HK-2 (cell line): ENCODE data around the gene RBBP8NL.

Source experiments
- DNase-seq: peaks from one replicate; pipeline ENCODE4 v3.0.0-alpha.2; 2018; ENCODE audit not compliant: unreplicated experiment

Gene RBBP8NL

DNA sequence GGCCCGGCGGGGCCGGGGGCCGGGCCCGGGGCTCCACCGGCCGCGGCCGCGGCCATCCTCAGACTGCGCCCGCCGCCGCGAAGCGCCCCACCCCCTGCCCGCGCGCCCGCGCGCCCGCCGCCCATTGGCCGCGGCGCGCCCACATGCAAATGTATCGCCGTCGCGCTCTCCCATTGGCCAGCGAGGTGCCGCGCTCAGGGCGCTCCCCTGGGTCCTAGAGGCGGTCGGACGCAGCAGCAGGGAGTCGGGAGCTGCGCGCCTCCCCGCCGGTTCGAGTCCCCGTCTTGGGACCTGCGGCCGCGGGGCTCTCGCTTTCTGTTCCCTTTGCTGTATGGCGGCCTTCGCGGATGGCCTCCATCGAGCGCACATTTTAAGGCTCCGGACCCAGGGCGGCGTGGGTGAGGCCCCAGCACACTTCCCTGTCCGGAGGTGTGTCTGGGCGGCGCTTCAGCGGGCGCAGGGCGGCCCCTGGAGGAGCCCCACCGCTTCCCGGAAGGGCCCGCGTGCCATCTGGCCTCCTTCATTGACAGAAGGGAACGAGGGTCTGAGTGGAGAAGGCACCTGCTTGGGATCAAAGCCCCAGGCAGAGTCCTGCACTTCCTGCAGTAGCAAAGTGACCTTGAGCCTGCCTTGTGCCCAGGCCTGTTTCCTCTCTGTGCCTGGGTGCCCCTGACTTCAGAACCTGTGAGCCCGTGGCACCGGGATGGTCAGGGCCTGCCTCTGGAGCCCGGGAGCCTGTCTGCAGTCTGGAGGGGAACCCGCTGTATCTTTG is 19.9 kb downstream of the RBBP8NL start, which contains the start of gene CABLES2:
Gene CABLES2, minus strand, starts transcription at position 65 of the 772 bp plus-strand sequence. Its CDS starts 9 bp downstream, at position 56.
- DNase-seq, result peak; percentile 97

DNA sequence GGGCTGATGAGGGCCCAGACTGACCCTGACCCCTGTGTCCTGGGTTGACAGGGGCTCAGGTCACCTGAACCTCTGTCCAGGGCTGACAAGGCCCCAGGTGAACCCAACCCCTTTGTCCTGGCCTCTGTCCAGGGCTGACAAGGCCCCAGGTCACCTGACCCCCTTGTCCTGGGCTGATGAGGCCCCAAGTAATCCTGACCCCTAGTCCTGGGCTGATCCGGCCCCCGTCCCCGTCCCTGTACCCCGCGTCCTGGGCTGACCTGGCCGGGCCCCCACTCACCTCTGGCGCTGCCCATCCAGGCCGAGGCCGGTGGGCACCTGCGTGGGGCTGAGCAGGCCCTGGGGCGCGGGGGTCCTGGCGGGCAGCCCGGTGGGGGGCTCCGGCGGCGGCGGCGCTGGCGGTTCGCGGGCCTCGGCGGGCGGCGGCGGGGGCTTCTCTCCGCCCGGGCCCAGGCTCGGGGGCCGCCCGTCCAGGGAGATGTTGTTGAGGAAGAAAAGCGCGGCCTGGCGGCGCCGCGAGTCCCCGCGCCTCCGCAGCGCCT is 20.6 kb downstream of the RBBP8NL start:
- DNase-seq, result no peak

GRCh38 chr20:62405981-62406513 is 21.3 kb downstream of the RBBP8NL start:
- no peak for DNase-seq

- DNase-seq, result no peak
Measured at GRCh38 chr20:62405108-62405980, 22.0 kb downstream of the RBBP8NL start.

- DNase-seq, result no peak
Measured at GRCh38 chr20:62404761-62405107, 22.6 kb downstream of the RBBP8NL start.

DNA sequence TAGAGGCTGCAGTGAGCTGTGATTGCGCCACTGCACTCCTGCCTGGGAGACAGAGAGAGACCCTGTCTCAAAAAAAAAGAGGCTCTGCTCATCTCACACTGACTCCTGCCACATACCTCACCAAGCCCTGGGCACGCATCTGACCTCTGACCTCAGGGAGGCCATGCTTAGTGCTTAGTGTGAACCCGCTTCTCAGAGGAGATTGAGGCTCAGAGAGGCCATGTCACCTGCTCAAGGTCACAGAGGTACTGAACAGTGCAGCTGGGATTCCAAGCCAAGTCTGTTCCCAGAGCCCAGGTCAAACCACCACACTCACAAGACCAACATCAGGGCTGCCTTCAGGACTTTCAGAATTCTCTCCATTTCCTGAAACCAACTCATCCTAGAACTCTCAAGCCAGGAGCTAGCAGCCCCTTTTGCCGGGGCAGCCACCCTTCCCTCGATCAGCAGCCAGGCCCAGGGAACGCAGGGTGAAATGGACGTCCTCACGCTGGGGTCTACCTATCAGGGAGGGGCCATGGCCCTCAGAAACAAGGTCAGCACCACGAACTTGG is 23.1 kb downstream of the RBBP8NL start:
- no peak for DNase-seq

DNA sequence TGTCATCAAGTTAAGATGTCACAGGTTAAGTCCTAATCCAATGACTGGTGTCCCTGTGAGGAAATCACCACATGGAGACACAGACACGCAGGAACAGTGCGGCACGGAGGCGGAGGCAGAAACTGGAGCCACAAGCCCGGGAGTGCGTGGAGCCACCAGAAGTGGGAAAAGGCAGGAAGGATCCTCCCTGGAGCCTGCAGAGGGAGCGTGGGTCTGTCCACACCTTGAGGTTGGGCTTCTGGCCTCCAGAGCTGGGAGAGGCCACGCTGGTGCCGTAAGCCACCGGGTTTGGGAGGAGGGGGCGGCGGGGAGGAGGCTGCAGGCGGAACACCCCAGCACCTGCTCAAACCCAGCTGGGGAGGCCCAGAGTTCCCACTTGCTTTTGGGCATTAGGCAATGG is 24.0 kb downstream of the RBBP8NL start:
- no peak for DNase-seq

- DNase-seq, result no peak
Measured at GRCh38 chr20:62402456-62403150, 24.7 kb downstream of the RBBP8NL start.

- no peak for DNase-seq
Measured at GRCh38 chr20:62401331-62401779, 26.0 kb downstream of the RBBP8NL start.

- DNase-seq, result no peak
Measured at GRCh38 chr20:62400541-62400940, 26.8 kb downstream of the RBBP8NL start.

GRCh38 chr20:62400021-62400420 is 27.3 kb downstream of the RBBP8NL start:
- no peak for DNase-seq

GRCh38 chr20:62398120-62398821 is 29.1 kb downstream of the RBBP8NL start:
- no peak for DNase-seq

- no peak for DNase-seq
Measured at GRCh38 chr20:62396367-62397239, 30.7 kb downstream of the RBBP8NL start.

- DNase-seq, result no peak
Measured at GRCh38 chr20:62395311-62396242, 31.8 kb downstream of the RBBP8NL start.

DNA sequence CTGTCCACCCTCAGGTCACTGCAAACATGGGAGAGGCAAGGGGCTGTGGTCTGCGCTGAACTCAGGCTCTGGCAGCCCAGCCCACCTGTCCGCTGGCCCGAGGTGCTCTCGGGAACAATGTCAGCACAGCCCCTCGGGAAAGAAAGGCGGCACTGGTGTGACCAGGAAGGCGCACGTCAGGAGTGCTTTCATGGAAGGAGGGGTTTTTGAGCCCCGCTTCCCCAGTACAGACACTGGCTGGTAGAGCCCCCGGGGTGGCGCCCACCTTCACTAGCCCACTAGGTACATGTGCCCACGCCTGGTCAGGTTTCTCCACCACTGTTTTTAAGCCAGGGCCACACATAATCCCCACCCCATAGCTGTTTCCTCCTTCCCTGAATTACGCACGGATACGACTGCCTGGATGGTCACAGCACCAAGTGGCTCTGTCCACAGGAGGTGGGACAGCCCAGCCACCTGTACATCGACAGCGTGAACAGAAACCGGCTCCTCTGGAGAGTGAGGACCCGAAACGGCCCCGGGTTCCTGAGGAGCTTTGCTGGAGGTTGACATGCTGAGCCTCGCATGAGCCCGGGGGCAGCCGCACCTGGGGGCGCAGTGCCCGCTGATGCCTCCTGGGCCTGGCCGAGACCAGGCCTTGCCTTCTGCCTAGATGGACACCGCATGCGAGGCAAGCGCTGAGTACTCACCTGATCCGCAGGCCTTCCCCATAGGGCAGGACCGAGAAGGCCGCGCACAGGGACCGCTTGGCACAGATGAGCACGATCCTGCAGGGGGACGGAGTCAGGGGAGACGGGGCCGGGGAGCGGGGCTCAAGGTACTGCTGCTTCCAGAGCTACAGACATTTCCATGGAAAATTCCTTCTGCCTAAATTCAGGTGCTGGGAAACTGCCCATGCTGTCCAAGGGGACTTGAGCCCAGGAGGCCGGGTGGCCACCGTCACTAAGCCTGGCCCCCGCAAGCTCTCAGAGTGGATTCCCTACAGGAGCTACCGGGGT is 32.8 kb downstream of the RBBP8NL start:
- no peak for DNase-seq

DNA sequence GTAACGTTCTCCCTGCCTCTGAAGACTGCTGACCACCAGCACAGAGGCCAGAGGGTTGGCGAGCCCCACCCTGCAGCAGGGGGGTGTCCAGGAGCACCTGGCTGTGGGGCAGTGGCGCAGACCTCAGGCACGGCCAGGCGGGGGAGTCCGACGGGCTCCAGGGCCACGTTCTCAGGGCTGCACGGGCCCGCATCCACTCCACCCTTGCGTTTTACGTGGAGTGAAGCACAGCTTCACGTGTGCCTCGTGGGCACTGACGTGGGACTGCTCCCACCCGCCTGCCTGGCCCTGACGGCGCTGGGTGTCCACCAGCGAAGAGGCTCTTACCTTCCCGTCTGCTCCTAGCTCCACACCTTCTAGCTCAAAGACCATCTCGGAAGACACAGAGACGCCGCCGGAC is 33.5 kb downstream of the RBBP8NL start:
- no peak for DNase-seq

- DNase-seq, result no peak
Measured at GRCh38 chr20:62393335-62393665, 34.0 kb downstream of the RBBP8NL start.
